Measurements from ENCODE around the gene BARX1.
"Not testable (repeated sequence)": the region's sequence is repeated elsewhere in the genome, so short reads cannot be mapped to it uniquely, and the experiment has no call there.

The BARX1 gene

GRCh38 chr9:93951655-93952118 lies 3.5 kb downstream of the BARX1 start:
- DNase-seq (ENCODE audit: low read depth in 2 of 2), result no peak

GRCh38 chr9:93950619-93951601 lies 4.2 kb downstream of the BARX1 start:
- DNase-seq (ENCODE audit: low read depth in 2 of 2), result no peak

GRCh38 chr9:93949694-93950449 lies 5.3 kb downstream of the BARX1 start:
- no peak for DNase-seq (ENCODE audit: low read depth in 2 of 2)

GRCh38 chr9:93949073-93949693 lies 6.0 kb downstream of the BARX1 start:
- DNase-seq (ENCODE audit: low read depth in 2 of 2), result no peak

- no peak for DNase-seq (ENCODE audit: low read depth in 2 of 2)
These were observed 6.6 kb downstream of the BARX1 start for GRCh38 chr9:93948441-93949072.

GRCh38 chr9:93947409-93948070 lies 7.6 kb downstream of the BARX1 start:
- DNase-seq (ENCODE audit: low read depth in 2 of 2), result no peak

GRCh38 chr9:93946338-93946712 lies 8.8 kb downstream of the BARX1 start:
- no peak for DNase-seq (ENCODE audit: low read depth in 2 of 2)

GRCh38 chr9:93945400-93946337 lies 9.5 kb downstream of the BARX1 start:
- no peak for DNase-seq (ENCODE audit: low read depth in 2 of 2)

GRCh38 chr9:93944011-93944410 lies 11.1 kb downstream of the BARX1 start:
- DNase-seq (ENCODE audit: low read depth in 2 of 2), result no peak

GRCh38 chr9:93942161-93942560 lies 13.0 kb downstream of the BARX1 start:
- DNase-seq (ENCODE audit: low read depth in 2 of 2), result no peak

- DNase-seq (ENCODE audit: low read depth in 2 of 2), result no peak
These were observed 13.7 kb downstream of the BARX1 start for GRCh38 chr9:93941493-93941892.

GRCh38 chr9:93940951-93941350 lies 14.2 kb downstream of the BARX1 start:
- DNase-seq (ENCODE audit: low read depth in 2 of 2), result no peak

- DNase-seq (ENCODE audit: low read depth in 2 of 2), result not testable (repeated sequence)
These were observed 15.6 kb downstream of the BARX1 start for GRCh38 chr9:93939589-93939988.

GRCh38 chr9:93937193-93937592 lies 18.0 kb downstream of the BARX1 start:
- DNase-seq (ENCODE audit: low read depth in 2 of 2), result no peak

- DNase-seq (ENCODE audit: low read depth in 2 of 2), result no peak
These were observed 23.2 kb downstream of the BARX1 start for GRCh38 chr9:93931905-93932304.

- DNase-seq (ENCODE audit: low read depth in 2 of 2), result no peak
These were observed 25.1 kb downstream of the BARX1 start for GRCh38 chr9:93930070-93930469.

GRCh38 chr9:93929231-93929630 lies 25.9 kb downstream of the BARX1 start:
- no peak for DNase-seq (ENCODE audit: low read depth in 2 of 2)

- DNase-seq (ENCODE audit: low read depth in 2 of 2), result no peak
These were observed 32.6 kb downstream of the BARX1 start for GRCh38 chr9:93922535-93922934.

GRCh38 chr9:93920131-93920800 lies 34.9 kb downstream of the BARX1 start:
- no peak for DNase-seq (ENCODE audit: low read depth in 2 of 2)

GRCh38 chr9:93918061-93918460 lies 37.1 kb downstream of the BARX1 start:
- DNase-seq (ENCODE audit: low read depth in 2 of 2), result no peak
